Fibroblast of the conjunctiva (primary cell): Measurements from ENCODE around the gene AIG1.
"Not testable (repeated sequence)": the region's sequence is repeated elsewhere in the genome, so short reads cannot be mapped to it uniquely, and the experiment has no call there.

ENCODE experiments used
- DNase-seq: peaks from one replicate; pipeline ENCODE4 v3.0.0-alpha.2; 2010; ENCODE audit warnings: low read depth

Gene AIG1

DNA sequence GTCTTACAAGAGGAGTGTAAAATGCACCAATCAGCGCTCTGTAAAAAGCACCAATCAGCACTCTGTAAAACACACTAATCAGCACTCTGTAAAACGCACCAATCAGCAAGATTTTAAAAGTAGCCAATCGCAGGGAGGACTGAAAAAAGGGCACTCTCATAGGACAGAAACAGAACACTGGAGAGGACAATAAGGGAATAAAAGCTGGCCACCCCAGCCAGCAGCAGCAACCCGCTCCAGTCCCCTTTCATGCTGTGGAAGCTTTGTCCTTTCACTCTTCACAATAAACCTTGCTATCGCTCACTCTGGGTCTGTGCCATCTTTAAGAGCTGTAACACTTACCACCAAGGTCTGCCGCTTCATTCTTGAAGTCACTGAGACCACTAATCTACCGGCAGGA lies 1.7 kb upstream of the AIG1 start:
- DNase-seq: no peak

DNA sequence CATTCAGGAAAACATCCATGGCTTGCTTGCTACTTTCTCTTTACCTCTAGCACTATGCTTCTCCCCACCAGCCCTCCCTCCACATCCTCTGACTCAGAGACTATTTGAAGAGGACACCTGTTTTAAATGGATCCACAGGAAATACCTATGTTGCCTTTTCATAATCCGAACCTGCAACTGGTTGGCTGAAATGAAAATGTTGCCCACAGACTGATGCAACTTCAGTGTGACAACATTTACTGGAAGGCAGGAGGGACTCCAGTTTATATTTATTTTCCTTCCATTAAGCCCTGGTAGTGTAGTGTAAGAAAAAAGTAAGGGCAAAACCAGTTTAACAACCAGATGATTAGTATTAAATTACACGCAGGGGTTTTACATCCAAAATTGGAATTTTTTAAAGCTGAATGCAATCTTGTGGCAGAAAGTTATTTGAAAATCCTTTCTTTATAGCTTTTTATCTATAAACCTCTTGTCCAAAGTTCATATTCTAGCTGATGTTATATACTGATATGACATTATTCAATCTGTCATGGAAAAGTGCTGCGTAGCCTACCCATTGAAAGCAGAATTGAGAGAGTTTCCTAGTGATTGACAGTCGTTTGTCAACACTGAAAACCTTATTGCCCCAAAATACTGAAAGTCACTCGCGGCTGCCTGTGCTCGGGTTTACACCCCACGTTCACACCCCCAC lies 881 bp upstream of the AIG1 start:
- peak; percentile 43 for DNase-seq

DNA sequence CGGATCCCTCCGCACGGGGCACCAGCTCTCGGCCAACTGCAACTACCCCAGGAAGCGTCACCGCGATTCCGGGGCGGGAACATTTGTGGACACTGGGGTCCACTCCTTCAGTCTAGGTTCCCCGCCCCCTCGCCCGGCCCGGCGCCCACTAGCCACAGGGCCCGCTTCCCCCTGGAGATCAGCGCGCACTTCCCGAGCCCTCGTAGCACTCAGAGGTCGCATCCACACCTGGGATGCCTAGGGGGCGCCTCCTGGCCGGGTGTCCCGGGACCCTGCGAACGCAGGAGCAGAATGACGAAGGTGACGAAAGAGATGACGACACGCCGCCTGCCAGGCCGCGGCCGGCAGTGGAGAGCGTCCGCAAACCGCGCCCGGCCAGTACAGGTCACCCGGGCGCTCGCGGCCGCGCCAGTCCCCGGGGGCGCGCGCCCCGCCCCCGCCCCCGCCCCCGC lies 309 bp upstream of the AIG1 start:
- DNase-seq: peak; percentile 67

DNA sequence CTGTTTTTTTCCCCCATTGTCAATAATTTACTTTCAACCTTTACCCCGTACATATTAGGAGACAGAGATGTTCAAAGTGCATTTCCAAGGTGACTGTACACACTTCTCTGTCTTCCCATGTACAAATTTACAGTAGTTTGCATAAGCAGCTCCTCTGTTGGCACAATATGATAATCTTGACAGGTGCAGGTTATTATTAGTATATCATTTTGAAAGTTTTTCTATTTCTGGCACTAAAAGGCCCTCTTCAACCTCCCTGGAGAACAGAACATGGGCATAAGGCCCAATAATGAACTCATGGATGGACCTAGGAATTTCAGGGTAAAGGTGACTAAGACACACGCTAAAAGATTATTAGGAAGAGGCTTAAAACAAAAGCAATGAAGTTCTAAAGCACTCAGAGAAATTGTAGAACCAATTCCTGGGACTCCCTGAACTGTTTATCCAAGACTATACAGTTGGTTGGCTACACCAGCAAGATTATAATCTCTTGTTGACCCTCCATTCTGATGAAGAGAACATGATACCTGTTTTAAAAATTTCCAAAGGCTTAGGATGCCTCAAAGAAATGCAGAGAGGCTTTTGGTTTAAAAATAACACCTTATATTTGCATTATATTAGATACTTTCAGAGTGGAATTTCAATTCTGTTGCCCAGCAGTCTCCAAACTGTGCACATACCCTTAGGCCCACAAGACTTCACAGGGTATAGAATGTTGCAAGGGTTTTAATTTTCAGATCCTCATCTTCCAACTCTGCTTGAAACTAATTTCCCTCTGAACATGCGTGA lies 1.1 kb downstream of the AIG1 start:
- DNase-seq: no peak

GRCh38 chr6:143062551-143062950 lies 1.9 kb downstream of the AIG1 start:
- no peak for DNase-seq

DNA sequence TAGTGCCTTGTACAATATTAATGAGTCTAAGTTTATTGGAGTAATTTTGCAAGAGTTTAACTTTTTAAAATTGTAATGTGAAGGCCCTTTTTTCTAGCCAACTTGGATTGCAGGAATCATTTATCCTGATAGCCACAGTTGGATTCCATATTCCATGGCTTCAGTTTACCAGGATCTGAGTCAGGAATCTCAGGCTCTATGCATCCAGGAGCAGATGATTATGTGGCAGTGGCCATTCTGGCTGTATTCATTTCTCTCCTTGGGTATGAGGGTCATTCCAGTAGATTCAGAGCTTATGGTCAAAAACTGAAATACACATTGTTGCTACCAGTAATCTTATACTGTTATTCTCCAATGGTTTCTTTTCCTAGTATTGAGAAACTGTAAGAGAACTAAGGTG lies 2.9 kb downstream of the AIG1 start:
- no peak for DNase-seq

GRCh38 chr6:143064271-143064670 lies 3.6 kb downstream of the AIG1 start:
- no peak for DNase-seq

- DNase-seq: no peak
Measured at GRCh38 chr6:143064951-143065683, 4.4 kb downstream of the AIG1 start.

GRCh38 chr6:143068001-143068400 lies 7.3 kb downstream of the AIG1 start:
- DNase-seq: no peak

DNA sequence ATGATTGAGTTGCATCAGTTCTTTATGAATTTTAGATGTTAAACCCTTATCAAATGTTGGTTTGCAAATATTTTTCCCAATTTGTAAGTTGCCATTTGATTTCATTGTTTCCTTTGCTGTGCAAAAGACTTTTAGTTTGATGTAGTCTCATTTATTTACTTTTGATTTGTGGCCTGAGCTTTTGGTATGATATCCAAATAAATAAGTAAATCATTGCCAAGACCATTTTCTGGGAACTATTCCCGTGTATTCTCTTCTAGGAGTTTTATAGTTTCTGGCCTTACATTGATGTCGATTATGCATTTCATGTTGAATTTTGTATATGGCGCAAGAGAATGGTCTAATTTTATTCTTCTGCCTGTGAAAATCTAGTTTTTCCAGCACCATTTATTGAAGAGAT lies 13.4 kb downstream of the AIG1 start:
- no peak for DNase-seq

DNA sequence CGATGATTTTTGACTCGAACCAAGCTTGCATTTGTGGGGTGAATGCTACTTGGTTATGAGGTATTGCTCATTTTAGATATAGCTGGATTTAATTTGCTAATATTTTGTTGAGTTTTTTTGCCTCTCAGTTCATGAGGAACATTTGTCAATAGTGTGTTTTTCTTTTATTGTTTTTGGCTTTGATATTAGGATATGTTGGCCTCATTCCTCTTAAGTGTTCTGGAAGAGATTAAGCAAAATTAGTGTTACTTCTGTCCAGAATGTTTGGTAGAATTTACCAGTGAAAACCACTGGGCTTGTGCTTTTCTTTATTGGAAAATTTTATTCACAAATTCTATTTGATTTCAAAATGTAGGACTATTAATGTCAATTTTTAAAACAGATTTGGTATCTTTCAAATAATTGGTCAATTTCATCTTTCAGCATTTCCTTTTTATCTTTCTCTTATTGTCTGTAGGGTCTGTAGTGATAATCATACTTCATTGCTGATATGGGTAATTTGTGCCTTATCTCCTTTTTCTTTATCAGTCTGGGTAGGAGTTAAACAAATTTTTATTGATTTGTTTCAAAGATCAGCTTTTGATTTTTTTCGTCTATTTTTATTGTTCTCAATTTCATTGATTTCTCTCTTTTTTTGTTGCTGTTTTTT lies 14.1 kb downstream of the AIG1 start:
- no peak for DNase-seq

DNA sequence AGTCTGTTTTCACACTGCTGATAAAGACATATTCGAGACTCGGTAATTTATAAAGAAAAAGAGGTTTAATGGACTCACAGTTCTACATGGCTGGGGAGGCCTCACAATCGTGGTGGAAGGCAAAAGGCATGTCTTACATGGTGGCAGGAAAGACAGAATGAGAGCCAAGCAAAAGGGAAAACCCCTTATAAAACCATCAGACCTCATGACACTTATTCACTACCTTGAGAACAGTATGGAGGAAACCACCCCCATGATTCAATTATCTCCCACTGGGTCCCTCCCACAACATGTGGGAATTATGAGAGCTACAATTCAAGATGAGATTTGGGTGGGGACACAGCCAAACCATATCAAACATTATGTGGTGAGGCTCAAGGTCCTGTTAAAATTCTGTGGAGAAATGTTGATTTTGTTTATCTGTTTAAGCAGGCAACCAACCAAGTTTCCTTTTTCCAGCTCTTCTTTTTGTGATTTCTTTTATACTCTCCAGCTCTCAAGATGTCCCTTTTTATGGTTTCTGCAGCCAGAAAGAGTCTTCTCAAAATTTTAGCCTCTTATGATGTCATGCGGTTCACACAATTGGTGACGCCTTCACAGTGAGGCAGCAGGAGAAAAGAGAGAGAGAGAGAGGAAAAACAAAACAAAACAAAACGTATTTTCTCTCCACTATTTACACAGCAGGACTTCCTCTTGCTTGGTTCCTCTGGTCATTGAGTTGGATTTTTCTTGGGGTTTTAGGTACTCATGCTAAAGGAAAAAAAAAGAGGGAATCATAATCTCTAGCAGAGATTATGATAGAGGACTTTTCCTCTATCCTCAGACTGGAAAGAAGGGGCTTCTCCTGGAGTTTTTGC lies 18.0 kb downstream of the AIG1 start:
- DNase-seq: no peak

- no peak for DNase-seq
Measured at GRCh38 chr6:143079325-143079640, 18.6 kb downstream of the AIG1 start.

DNA sequence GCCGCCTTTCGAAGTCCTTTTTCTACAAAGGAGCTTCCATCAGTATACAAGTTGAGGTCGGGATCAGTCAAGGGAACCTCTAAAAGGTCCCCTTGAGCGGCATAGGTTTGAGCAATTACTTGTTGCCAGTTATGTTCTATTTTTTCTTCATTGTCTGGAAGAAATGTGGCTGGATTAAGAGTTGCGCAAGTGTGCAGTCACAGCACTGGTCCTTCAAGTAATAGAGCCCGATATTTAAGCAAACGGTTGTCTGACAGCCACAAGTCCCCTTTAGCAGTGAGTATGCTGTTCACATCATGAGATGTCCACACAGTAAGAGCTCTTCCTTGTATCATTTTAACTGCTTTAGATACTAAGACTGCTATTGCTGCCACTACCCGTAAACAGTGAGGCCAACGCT lies 21.6 kb downstream of the AIG1 start:
- DNase-seq: not testable (repeated sequence)

DNA sequence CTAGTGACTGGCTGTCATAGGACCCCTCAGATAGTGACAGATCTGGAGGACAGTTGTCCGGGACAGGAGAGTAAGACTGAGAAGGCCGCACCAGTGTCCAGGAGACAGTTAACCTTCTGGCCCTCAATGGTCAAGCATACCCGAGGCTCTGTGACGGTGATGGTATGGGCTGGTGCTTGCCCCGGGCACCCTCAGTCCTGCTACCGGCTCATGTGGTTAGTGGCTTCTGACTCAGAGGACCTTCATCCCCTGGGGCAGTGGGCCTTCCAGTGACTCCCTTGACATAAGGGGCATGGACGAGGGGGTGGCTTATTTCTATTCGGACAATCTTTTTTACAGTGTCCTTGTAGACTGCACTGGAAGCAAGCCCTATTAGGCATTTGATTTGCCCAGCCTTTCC lies 23.3 kb downstream of the AIG1 start:
- DNase-seq: not testable (repeated sequence)

GRCh38 chr6:143087335-143087734 lies 26.6 kb downstream of the AIG1 start:
- not testable (repeated sequence) for DNase-seq

GRCh38 chr6:143087856-143088255 lies 27.2 kb downstream of the AIG1 start:
- DNase-seq: no peak

- DNase-seq: no peak
Measured at GRCh38 chr6:143090314-143091044, 29.8 kb downstream of the AIG1 start.

DNA sequence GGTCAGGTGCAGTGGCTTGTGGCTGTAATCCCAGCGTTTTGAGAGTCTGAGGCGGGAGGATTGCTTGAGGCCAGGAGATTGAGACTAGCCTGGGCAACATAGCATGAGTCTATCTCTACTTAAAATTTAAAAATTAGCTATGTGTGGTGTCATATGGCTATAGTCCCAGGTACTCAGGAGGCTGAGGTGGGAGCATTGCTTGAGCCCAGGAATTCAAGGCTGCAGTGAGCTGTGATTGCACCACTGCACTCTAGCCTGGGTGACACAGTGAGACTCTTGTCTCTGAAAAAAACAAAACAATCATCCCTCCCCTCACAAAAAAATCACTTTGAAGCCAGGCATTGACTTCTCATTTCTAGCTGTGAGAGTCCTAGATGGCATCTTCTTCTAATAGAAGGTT lies 32.1 kb downstream of the AIG1 start:
- no peak for DNase-seq

- DNase-seq: no peak
Measured at GRCh38 chr6:143093290-143093689, 32.6 kb downstream of the AIG1 start.

DNA sequence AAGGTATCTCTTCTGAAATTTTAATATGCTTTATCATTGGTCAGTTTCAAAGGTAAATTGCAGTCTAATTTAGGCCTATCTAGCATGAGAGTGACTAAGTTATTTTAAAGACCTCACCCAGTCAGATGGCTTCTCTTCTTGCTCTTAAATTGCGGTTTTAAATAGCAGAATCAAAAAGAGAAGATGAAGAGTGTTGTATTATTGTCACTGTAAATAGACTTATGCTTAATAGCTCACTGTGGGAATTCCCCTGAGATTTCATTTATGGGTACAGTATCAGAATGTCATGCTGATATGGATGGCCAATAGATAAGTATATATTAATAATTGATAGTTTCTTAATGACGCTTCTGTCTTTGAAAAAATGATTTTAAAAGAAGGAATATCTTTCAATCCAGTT lies 35.7 kb downstream of the AIG1 start:
- DNase-seq: no peak
